Measurements from ENCODE around the gene MPZL2.

DNA sequence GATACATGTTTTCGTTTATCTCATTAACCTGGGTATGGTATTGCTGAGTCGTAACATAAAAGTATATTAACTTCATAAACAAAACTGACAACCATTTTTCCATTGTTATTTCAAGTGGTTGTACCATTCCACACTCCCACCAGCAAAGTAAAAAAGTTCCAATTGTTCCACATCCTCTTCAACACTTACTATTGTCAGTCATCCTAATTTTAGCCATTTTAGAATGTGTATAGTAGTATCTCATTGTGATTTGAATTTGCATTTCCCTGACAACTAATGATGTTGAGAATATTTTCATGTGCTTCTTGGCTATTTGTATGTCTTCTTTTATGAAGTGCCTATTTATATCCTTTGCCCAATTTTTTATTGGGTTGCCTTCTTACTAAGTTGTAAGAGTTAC is 30.0 kb upstream of the MPZL2 start:
- TF ChIP-seq, protein P1, sequence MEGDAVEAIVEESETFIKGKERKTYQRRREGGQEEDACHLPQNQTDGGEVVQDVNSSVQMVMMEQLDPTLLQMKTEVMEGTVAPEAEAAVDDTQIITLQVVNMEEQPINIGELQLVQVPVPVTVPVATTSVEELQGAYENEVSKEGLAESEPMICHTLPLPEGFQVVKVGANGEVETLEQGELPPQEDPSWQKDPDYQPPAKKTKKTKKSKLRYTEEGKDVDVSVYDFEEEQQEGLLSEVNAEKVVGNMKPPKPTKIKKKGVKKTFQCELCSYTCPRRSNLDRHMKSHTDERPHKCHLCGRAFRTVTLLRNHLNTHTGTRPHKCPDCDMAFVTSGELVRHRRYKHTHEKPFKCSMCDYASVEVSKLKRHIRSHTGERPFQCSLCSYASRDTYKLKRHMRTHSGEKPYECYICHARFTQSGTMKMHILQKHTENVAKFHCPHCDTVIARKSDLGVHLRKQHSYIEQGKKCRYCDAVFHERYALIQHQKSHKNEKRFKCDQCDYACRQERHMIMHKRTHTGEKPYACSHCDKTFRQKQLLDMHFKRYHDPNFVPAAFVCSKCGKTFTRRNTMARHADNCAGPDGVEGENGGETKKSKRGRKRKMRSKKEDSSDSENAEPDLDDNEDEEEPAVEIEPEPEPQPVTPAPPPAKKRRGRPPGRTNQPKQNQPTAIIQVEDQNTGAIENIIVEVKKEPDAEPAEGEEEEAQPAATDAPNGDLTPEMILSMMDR (IDR thresholded peaks at IDR 0.05; ENCODE audit: borderline replicate concordance, extremely low read depth, low read length, poor library complexity, severe bottlenecking), result no peak
- TF ChIP-seq EZH2 (IDR thresholded peaks at IDR 0.05; ENCODE audit: borderline replicate concordance, low read depth, low read length, severe bottlenecking), result no peak

All from DND-41 (cell line).